ENCODE results near the gene NUMB. TPM values are rescaled to one million over a fixed set of nuclear protein-coding genes. Genes with fewer than 3 reads are reported as not detected.

Gene NUMB
- total RNA-seq, 1 donor from 2014 or later = 53.4 TPM

GRCh38 chr14:73246387-73247150 lies 211.8 kb downstream of the NUMB start:
- Mint-ChIP-seq H3K27me3 (ENCODE audit: insufficient read depth) (peaks cover 32% of the 10 kb centered on the region), H3K36me3 (ENCODE audit: low read depth) (no peaks in the 10 kb centered on the region), H3K9me3 (no peaks in the 10 kb centered on the region), H3K27ac (no peak overlapping the region), H3K4me3 (peak overlapping the region; percentile 73), H3K4me1 (ENCODE audit: low read depth) (peaks cover 41% of the 10 kb centered on the region)
- intact Hi-C loops (cut with micrococcal nuclease) = loop anchor here (5.0 kb wide), 1 partner anchor 46 kb away; no protein-coding TSS in a partner anchor
- no peak for DNase-seq (ENCODE audit: low spot score)

GRCh38 chr14:73245480-73246325 lies 212.6 kb downstream of the NUMB start:
- peaks cover 41% of the 10 kb centered on the region for H3K4me1 Mint-ChIP-seq (ENCODE audit: low read depth)
- peaks cover 40% of the 10 kb centered on the region for H3K27me3 Mint-ChIP-seq (ENCODE audit: insufficient read depth)
- H3K9me3 Mint-ChIP-seq = no peaks in the 10 kb centered on the region
- H3K27ac Mint-ChIP-seq = no peak overlapping the region
- intact Hi-C loops (cut with micrococcal nuclease) = loop anchor here (5.0 kb wide), 1 partner anchor 47 kb away; no protein-coding TSS in a partner anchor
- no peaks in the 10 kb centered on the region for H3K36me3 Mint-ChIP-seq (ENCODE audit: low read depth)
- peak; percentile 36 for DNase-seq (ENCODE audit: low spot score)
- peak overlapping the region; percentile 73 for H3K4me3 Mint-ChIP-seq

- intact Hi-C loops (cut with micrococcal nuclease) = loop anchor here (5.0 kb wide), 2 partner anchors 48 to 223 kb away; no protein-coding TSS in a partner anchor
Observed at GRCh38 chr14:73244541-73245290, 213.6 kb downstream of the NUMB start.

GRCh38 chr14:73243748-73244147 lies 214.6 kb downstream of the NUMB start:
- Mint-ChIP-seq H3K27ac (no peak overlapping the region), H3K36me3 (ENCODE audit: low read depth) (no peaks in the 10 kb centered on the region), H3K4me1 (ENCODE audit: low read depth) (peaks cover 44% of the 10 kb centered on the region), H3K4me3 (no peak overlapping the region), H3K9me3 (no peaks in the 10 kb centered on the region), H3K27me3 (ENCODE audit: insufficient read depth) (peaks cover 51% of the 10 kb centered on the region)
- intact Hi-C loops (cut with micrococcal nuclease) = loop anchor here (5.0 kb wide), 1 partner anchor 224 kb away; no protein-coding TSS in a partner anchor
- no peak for DNase-seq (ENCODE audit: low spot score)

More at GRCh38 chr14:73244541-73245290, 213.6 kb downstream of the NUMB start:
- peak overlapping the region; percentile 41 for H3K4me3 Mint-ChIP-seq
- DNase-seq (ENCODE audit: low spot score) = no peak
- H3K4me1 Mint-ChIP-seq (ENCODE audit: low read depth) = peaks cover 41% of the 10 kb centered on the region
- no peaks in the 10 kb centered on the region for H3K9me3 Mint-ChIP-seq
- H3K27ac Mint-ChIP-seq = no peak overlapping the region
- peaks cover 45% of the 10 kb centered on the region for H3K27me3 Mint-ChIP-seq (ENCODE audit: insufficient read depth)
- no peaks in the 10 kb centered on the region for H3K36me3 Mint-ChIP-seq (ENCODE audit: low read depth)

GRCh38 chr14:73243341-73243740 lies 215.0 kb downstream of the NUMB start:
- H3K9me3 Mint-ChIP-seq = no peaks in the 10 kb centered on the region
- no peak for DNase-seq (ENCODE audit: low spot score)
- H3K27ac Mint-ChIP-seq = no peak overlapping the region
- peaks cover 44% of the 10 kb centered on the region for H3K4me1 Mint-ChIP-seq (ENCODE audit: low read depth)
- no peak overlapping the region for H3K4me3 Mint-ChIP-seq
- peaks cover 55% of the 10 kb centered on the region for H3K27me3 Mint-ChIP-seq (ENCODE audit: insufficient read depth)
- intact Hi-C loops (cut with micrococcal nuclease) = loop anchor here (5.0 kb wide), 1 partner anchor 224 kb away; no protein-coding TSS in a partner anchor
- no peaks in the 10 kb centered on the region for H3K36me3 Mint-ChIP-seq (ENCODE audit: low read depth)

- peaks cover 54% of the 10 kb centered on the region for H3K27me3 Mint-ChIP-seq (ENCODE audit: insufficient read depth)
- no peak for DNase-seq (ENCODE audit: low spot score)
- peaks cover 35% of the 10 kb centered on the region for H3K4me1 Mint-ChIP-seq (ENCODE audit: low read depth)
- H3K4me3 Mint-ChIP-seq = no peak overlapping the region
- intact Hi-C loops (cut with micrococcal nuclease) = loop anchor here (5.0 kb wide), 1 partner anchor 225 kb away; no protein-coding TSS in a partner anchor
- no peak overlapping the region for H3K27ac Mint-ChIP-seq
- no peaks in the 10 kb centered on the region for H3K9me3 Mint-ChIP-seq
- no peaks in the 10 kb centered on the region for H3K36me3 Mint-ChIP-seq (ENCODE audit: low read depth)
Observed at GRCh38 chr14:73242357-73242901, 215.9 kb downstream of the NUMB start.

GRCh38 chr14:73241481-73242165 lies 216.7 kb downstream of the NUMB start:
- Mint-ChIP-seq H3K27ac (no peak overlapping the region), H3K27me3 (ENCODE audit: insufficient read depth) (peaks cover 58% of the 10 kb centered on the region), H3K4me1 (ENCODE audit: low read depth) (peaks cover 34% of the 10 kb centered on the region), H3K36me3 (ENCODE audit: low read depth) (peaks cover 2% of the 10 kb centered on the region), H3K9me3 (no peaks in the 10 kb centered on the region), H3K4me3 (no peak overlapping the region)
- no peak for DNase-seq (ENCODE audit: low spot score)
- intact Hi-C loops (cut with micrococcal nuclease) = loop anchor here (5.0 kb wide), 1 partner anchor 226 kb away; no protein-coding TSS in a partner anchor

GRCh38 chr14:73240816-73241480 lies 217.4 kb downstream of the NUMB start:
- peaks cover 31% of the 10 kb centered on the region for H3K4me1 Mint-ChIP-seq (ENCODE audit: low read depth)
- no peak for DNase-seq (ENCODE audit: low spot score)
- intact Hi-C loops (cut with micrococcal nuclease) = loop anchor here (5.0 kb wide), 1 partner anchor 226 kb away; no protein-coding TSS in a partner anchor
- H3K9me3 Mint-ChIP-seq = no peaks in the 10 kb centered on the region
- peaks cover 2% of the 10 kb centered on the region for H3K36me3 Mint-ChIP-seq (ENCODE audit: low read depth)
- no peak overlapping the region for H3K27ac Mint-ChIP-seq
- no peak overlapping the region for H3K4me3 Mint-ChIP-seq
- peaks cover 65% of the 10 kb centered on the region for H3K27me3 Mint-ChIP-seq (ENCODE audit: insufficient read depth)

- peaks cover 2% of the 10 kb centered on the region for H3K36me3 Mint-ChIP-seq (ENCODE audit: low read depth)
- intact Hi-C loops (cut with micrococcal nuclease) = loop anchor here (5.0 kb wide), 1 partner anchor 228 kb away; no protein-coding TSS in a partner anchor
- no peaks in the 10 kb centered on the region for H3K9me3 Mint-ChIP-seq
Observed at GRCh38 chr14:73239393-73240241, 218.7 kb downstream of the NUMB start.

GRCh38 chr14:73238941-73239340 lies 219.4 kb downstream of the NUMB start:
- Mint-ChIP-seq H3K27me3 (ENCODE audit: insufficient read depth) (peaks cover 79% of the 10 kb centered on the region), H3K27ac (no peak overlapping the region), H3K4me3 (no peak overlapping the region), H3K9me3 (no peaks in the 10 kb centered on the region), H3K4me1 (ENCODE audit: low read depth) (peaks cover 31% of the 10 kb centered on the region), H3K36me3 (ENCODE audit: low read depth) (peaks cover 2% of the 10 kb centered on the region)
- intact Hi-C loops (cut with micrococcal nuclease) = no loop called here
- DNase-seq (ENCODE audit: low spot score) = no peak

More at GRCh38 chr14:73239393-73240241, 218.7 kb downstream of the NUMB start:
- no peak overlapping the region for H3K4me3 Mint-ChIP-seq
- peak overlapping the region; percentile 34 for H3K27ac Mint-ChIP-seq
- no peak for DNase-seq (ENCODE audit: low spot score)
- peaks cover 77% of the 10 kb centered on the region for H3K27me3 Mint-ChIP-seq (ENCODE audit: insufficient read depth)
- H3K4me1 Mint-ChIP-seq (ENCODE audit: low read depth) = peaks cover 31% of the 10 kb centered on the region
